Duodenal mucosa (tissue), 2 donors: ENCODE results near the gene PARP12.

Experiments used
- H3K27ac ChIP-seq: one replicate; pipeline ENCODE4 v1.7.0; 2013; ENCODE audit warnings: low read depth, low read length
- H3K27me3 ChIP-seq, 2 donors: one replicate each; pipeline ENCODE4 v1.7.0; 2013; ENCODE audit warnings: low read length in 2 of 2, control low read depth in 1 of 2; ENCODE audit not compliant: insufficient read depth in 2 of 2, control insufficient read depth in 1 of 2
- H3K36me3 ChIP-seq, 2 donors: one replicate each; pipeline ENCODE4 v1.7.0; 2013; ENCODE audit warnings: low read length in 2 of 2, control low read depth in 1 of 2; ENCODE audit not compliant: insufficient read depth in 2 of 2, control insufficient read depth in 1 of 2
- H3K4me1 ChIP-seq, 2 donors: one replicate each; pipeline ENCODE4 v1.7.0; 2013; ENCODE audit warnings: low read length in 2 of 2, control low read depth in 1 of 2; ENCODE audit not compliant: insufficient read depth in 2 of 2, control insufficient read depth in 1 of 2
- H3K4me3 ChIP-seq, 2 donors: one replicate each; pipeline ENCODE4 v1.7.0; 2013; ENCODE audit warnings: low read length in 2 of 2, low read depth in 1 of 2
- H3K9ac ChIP-seq, 2 donors: one replicate each; pipeline ENCODE4 v1.7.0; 2013; ENCODE audit warnings: low read length in 2 of 2, low read depth in 1 of 2
- H3K9me3 ChIP-seq, 2 donors: one replicate each; pipeline ENCODE4 v1.7.0; 2013; ENCODE audit warnings: low read length in 2 of 2, control low read depth in 1 of 2; ENCODE audit not compliant: control insufficient read depth in 1 of 2

Gene PARP12

DNA sequence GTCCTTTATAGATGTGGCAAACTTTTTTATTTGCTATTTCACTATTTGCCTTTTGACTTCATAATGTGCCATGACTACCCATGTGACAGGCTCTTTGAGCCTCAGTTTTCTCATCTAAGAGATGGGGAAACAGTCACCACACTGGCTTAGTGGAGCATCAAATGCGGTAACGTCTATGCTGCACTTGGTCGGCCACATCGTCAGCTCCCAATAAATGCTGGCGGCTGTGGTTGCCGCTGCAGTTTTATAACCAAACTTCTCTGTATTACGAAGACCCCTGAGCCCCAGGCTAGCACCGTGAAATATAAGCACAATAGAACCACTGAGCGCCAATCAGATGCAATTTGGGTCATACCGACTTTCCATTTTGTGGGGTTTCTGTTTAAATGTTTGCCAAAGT is 56.2 kb downstream of the PARP12 start:
- Histone ChIP-seq H3K9ac (no peak overlapping the region), H3K27ac (no peak overlapping the region), H3K27me3 (no peaks in the 10 kb centered on the region), H3K9me3 (no peaks in the 10 kb centered on the region), H3K4me1 (no peaks in the 10 kb centered on the region), H3K4me3 (no peak overlapping the region), H3K36me3 (no peaks in the 10 kb centered on the region)

DNA sequence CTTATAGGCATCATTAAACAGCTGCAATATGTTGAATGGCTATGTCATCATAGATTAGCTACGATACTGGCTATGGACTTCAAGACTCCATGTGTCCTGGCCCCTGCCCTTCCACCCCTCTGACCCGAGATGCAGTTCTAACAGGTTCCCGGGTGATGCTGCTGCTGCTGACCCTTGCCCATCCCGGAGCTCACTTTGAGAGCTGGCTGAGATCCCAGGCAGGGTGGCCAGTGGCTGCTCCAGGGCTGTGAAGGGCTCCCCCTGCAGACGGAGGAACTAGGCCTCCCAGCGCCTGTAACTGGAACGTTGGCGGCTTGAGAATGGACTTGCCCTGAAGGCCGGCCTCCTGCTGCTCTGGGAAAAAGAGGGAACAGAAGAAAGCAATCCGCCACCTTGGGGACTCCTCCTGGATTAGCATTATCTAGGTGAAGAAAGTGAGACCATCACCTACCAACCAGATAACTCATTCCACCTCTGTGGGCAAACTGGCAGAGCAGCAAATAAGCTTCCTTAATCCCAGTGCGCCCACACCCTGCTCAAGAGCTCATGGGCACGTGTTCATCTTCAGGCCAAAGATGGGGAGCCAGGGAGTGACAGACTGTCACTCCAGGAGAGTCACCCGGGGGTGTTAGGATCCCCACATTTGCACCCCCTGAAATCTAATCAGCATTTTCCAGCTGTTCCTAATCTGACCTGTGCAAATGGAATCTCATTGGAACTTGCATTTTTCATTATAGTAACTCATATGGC is 56.8 kb downstream of the PARP12 start:
- Histone ChIP-seq H3K27me3 (no peaks in the 10 kb centered on the region), H3K9ac (no peak overlapping the region), H3K4me3 (no peak overlapping the region), H3K4me1 (no peaks in the 10 kb centered on the region), H3K27ac (no peak overlapping the region), H3K36me3 (no peaks in the 10 kb centered on the region), H3K9me3 (no peaks in the 10 kb centered on the region)

DNA sequence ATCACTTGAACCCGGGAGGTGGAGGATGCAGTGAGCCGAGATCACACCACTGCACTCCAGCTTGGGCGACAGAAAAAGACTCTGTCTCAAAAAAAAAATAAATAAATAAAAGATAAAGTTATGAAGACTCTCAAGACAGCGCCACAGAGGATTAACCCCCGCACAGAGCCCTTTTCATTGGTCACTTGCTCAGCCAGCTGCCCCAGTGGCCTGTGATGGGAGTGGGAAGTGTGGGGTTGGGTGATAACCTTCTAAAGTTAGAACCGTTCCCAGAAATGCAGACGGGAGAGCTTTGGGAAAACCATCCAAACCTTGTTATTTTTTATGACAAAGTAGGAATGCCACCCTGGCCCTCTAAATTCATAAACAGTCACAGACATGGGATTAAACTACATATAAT is 57.4 kb downstream of the PARP12 start:
- H3K4me1 ChIP-seq: no peaks in the 10 kb centered on the region

DNA sequence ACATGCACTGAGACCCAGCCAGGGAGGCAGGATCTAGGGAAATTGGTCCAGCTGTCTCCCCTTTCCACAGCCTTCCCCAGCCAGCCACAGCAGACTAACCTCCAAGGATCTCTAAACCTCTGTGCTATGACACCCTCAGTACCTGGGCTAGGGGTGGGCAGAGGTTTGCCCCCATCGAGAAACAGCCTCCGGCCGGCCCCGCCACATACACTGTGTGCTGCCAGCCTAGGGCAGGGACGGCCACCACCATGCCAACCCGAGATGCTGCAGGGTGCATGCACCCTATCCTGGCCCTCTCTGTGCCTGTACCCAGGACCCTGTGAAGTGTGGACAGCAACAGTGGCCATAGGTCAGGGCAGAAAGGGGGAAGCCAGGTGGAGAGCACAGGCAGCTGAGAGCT is 58.1 kb downstream of the PARP12 start:
- no peak overlapping the region for H3K27ac ChIP-seq
- H3K27me3 ChIP-seq: no peaks in the 10 kb centered on the region
- no peak overlapping the region for H3K4me3 ChIP-seq
- H3K9ac ChIP-seq: no peak overlapping the region
- H3K4me1 ChIP-seq: no peaks in the 10 kb centered on the region
- H3K36me3 ChIP-seq: no peaks in the 10 kb centered on the region
- H3K9me3 ChIP-seq: no peaks in the 10 kb centered on the region

More for the DNA sequence above, 57.4 kb downstream of the PARP12 start:
- no peak overlapping the region for H3K4me3 ChIP-seq
- no peaks in the 10 kb centered on the region for H3K36me3 ChIP-seq
- H3K27ac ChIP-seq: no peak overlapping the region
- no peak overlapping the region for H3K9ac ChIP-seq
- no peaks in the 10 kb centered on the region for H3K27me3 ChIP-seq
- H3K9me3 ChIP-seq: no peaks in the 10 kb centered on the region

DNA sequence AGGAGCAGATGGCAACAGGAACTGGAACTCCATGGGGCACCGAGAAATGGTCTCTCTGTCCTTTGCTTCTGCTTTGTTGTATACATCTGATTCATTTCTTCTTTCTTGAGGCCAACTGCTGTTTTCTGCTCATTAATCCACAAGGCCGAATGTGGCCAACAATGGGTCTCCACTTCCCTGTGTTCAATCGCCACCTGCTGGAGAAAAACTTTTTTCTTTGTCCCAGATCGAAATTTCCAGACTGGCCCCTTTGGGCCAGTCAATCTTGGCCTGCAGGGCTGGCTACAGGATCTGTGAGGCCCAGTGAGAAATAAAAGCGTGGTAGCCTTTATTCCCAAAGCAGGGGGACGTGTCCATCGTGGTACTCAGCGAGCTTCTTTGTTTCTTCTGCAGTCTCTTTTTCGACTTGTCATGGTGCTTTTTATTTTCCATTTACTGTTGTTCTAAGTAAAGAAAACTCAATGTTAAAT is 58.8 kb downstream of the PARP12 start:
- H3K4me3 ChIP-seq: no peak overlapping the region
- no peaks in the 10 kb centered on the region for H3K4me1 ChIP-seq
- no peak overlapping the region for H3K9ac ChIP-seq

DNA sequence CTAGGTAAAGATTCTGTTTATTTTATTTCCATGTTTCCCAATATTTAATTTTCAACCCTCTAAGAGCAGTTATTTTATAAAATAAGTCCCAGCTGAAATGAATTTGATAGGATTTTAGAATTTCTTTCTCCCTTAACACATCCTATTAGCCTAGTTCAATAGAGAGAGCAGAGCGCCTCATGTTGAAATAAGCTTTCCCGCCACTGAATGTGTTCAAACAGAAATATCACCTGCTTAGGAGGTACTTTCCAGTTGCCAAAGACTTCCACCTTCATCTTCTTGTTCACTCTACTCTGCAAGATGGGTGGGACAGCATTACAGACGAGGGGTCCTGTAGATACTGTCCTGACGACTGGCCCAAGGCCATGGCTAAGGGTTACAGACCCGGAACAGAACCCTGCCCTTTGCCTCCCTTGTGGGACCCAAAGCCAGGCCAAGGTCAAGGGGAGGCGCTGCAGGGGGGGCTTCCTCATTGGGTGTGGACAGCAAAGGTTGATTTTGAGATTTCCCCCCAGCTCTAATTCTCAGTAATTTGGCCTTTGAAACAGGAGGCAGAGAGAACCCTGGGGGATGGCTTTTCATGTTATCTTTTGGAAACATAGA is 62.0 kb downstream of the PARP12 start:
- Histone ChIP-seq H3K9ac (no peak overlapping the region), H3K4me3 (no peak overlapping the region), H3K4me1 (no peaks in the 10 kb centered on the region), H3K27ac (no peak overlapping the region), H3K27me3 (no peaks in the 10 kb centered on the region), H3K9me3 (no peaks in the 10 kb centered on the region), H3K36me3 (no peaks in the 10 kb centered on the region)

More for the DNA sequence above, 58.8 kb downstream of the PARP12 start:
- Histone ChIP-seq H3K9me3 (no peaks in the 10 kb centered on the region), H3K36me3 (no peaks in the 10 kb centered on the region), H3K27me3 (no peaks in the 10 kb centered on the region), H3K27ac (no peak overlapping the region)

DNA sequence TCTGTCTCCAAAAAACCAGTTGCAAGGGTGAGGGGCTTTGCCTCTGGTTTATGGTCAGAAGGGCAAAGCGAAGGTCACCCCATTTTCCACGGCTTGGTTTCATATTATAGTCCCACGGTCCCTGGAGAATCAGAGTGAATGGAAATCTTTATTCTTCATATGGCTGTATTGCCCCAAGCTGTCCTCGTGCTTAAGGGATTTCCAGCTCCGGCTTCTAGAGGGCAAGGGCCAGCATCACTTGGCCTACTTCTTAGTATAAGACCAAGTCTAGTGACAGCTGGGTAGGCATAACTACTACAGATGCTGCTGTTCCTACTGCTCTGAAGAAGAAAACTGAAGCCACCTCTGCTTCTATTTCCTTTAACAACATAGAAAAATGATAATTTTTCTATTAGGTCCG is 63.2 kb downstream of the PARP12 start:
- no peak overlapping the region for H3K4me3 ChIP-seq
- no peaks in the 10 kb centered on the region for H3K9me3 ChIP-seq
- no peaks in the 10 kb centered on the region for H3K27me3 ChIP-seq
- no peak overlapping the region for H3K9ac ChIP-seq
- no peaks in the 10 kb centered on the region for H3K36me3 ChIP-seq
- no peaks in the 10 kb centered on the region for H3K4me1 ChIP-seq
- H3K27ac ChIP-seq: no peak overlapping the region

DNA sequence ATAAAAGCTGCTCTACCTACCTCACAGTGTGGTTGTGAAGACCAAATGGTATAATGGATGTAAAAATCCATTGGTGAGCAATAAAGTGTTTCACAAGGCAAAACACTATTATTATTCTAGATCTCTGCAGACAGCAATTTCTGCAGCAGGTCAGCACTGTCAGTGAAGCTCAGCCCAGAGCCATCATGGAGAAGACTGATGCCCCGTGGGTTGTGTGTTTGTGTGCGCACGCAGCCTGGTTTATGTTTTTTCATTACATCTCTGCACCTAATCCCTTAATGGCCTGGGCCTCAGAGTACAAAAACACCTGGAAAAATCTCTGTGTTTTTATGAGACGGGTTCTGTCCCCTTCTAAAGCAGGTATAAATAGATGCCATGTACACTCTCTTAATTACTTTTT is 64.2 kb downstream of the PARP12 start:
- Histone ChIP-seq H3K4me3 (no peak overlapping the region), H3K36me3 (no peaks in the 10 kb centered on the region), H3K27me3 (no peaks in the 10 kb centered on the region), H3K27ac (no peak overlapping the region), H3K9me3 (no peaks in the 10 kb centered on the region), H3K9ac (no peak overlapping the region), H3K4me1 (no peaks in the 10 kb centered on the region)

DNA sequence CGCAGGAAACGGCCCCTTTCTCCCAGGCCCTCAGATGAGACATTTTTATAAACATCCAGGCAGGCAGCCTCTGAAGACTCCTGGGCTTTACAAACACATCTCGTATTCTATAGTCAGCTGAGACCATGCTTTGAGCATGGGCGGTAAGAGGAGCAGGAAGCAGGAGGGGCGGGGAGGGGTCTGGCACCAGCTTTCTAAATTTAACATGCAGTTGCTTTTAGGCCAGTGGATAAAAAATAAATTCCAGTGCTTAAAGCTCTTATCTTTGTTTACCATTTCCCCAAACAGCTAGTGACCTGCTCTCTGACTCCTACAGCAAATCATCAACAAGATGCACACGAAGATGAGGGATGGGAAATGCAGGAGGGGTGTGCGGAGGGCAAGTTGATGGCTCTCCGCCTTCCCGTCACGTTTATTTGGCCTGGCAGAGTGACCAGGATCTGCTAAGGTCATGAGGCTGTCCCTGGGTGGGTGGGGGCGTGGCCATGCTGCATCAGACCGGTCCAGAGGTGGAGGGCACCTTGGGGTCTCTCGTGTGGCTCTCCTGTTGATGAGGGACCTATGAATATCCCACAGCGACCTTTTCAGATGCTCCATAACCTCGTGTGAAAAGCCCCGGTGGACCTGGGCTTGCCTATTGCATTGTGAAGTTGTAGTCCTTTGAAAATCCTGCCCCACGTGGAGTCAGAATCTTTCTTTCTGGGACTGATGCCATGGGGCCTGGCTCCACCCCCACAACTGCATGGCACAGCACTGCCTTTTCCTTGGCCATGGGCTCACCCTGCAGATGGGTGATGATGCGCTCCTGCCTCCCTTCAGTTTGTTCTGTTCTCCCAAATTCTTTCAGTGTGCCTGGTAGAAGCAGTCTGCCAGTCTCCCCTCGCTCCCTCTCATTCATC is 67.5 kb downstream of the PARP12 start:
- H3K27me3 ChIP-seq: no peaks in the 10 kb centered on the region
- H3K9me3 ChIP-seq: no peaks in the 10 kb centered on the region
- H3K4me1 ChIP-seq: peaks cover 0 to 1% of the 10 kb centered on the region in 2 donors
- H3K36me3 ChIP-seq: no peaks in the 10 kb centered on the region
- H3K4me3 ChIP-seq: no peak overlapping the region
- H3K9ac ChIP-seq: no peak overlapping the region
- H3K27ac ChIP-seq: no peak overlapping the region

DNA sequence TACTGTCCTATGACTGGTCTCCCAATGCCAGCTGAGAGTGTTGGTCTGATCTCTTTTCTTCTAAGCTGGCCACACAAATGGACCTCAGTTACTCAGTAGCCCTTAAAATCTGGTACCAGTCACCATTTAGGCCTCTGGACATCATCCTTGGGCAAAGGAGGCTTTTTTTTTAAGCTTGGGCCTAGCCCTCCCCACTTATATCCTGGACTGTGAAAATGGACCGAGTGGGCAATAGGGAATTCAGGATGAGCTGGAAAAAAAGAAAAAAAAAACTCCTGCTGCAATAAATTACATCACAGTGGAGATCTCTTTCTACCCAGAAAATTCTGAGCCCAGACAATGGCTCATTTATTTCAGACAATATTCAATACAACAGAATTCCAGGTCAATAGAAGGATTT is 68.4 kb downstream of the PARP12 start:
- H3K27me3 ChIP-seq: no peaks in the 10 kb centered on the region
- no peak overlapping the region for H3K27ac ChIP-seq
- peaks cover 0 to 5% of the 10 kb centered on the region in 2 donors for H3K4me1 ChIP-seq
- no peaks in the 10 kb centered on the region for H3K9me3 ChIP-seq
- H3K4me3 ChIP-seq: no peak overlapping the region
- H3K9ac ChIP-seq: no peak overlapping the region
- no peaks in the 10 kb centered on the region for H3K36me3 ChIP-seq
